Measurements from ENCODE around the gene MIPOL1. TPM values are rescaled to one million over a fixed set of nuclear protein-coding genes. Genes with fewer than 3 reads are reported as not detected.

The MIPOL1 gene
- total RNA-seq, 1 experiment from 2014 or later, result 15.4 TPM

- RAD21 ChIA-PET (ENCODE audit: low non-redundant PET in 1 of 2, low total read pairs in 2 of 2, uncharacterized antibody in 2 of 2, unreplicated experiment in 2 of 2), result no interaction called here
- Histone ChIP-seq H3K4me2 (ENCODE audit: low read length) (no peak overlapping the region), H3K9me2 (ENCODE audit: insufficient read depth) (no peaks in the 10 kb centered on the region), H3K36me3 (ENCODE audit: control insufficient read depth in 1 of 2, insufficient read depth in 2 of 2, low read length in 2 of 2) (no peaks in the 10 kb centered on the region), H3K79me2 (ENCODE audit: insufficient read depth, low read length) (no peaks in the 10 kb centered on the region), H2AFZ (ENCODE audit: low read depth, low read length, poor library complexity, severe bottlenecking) (no peak overlapping the region), H3K27ac (ENCODE audit: low read depth, low read length) (no peak overlapping the region), H3K4me1 (ENCODE audit: control insufficient read depth in 1 of 2, insufficient read depth in 2 of 2, low read length in 2 of 2) (no peaks in the 10 kb centered on the region), H3K27me3 (ENCODE audit: insufficient read depth, low read length) (no peaks in the 10 kb centered on the region), H3K9ac (ENCODE audit: low read length) (no peak overlapping the region), H3K4me3 (replicated peaks in 1 of 2; ENCODE audit: low read depth in 1 of 2, low read length in 2 of 2) (no peak overlapping the region), H3K9me3 (ENCODE audit: control insufficient read depth in 1 of 2, insufficient read depth in 1 of 2, low read depth in 1 of 2, low read length in 2 of 2) (no peaks in the 10 kb centered on the region), H4K20me1 (ENCODE audit: insufficient read depth) (no peaks in the 10 kb centered on the region)
- no peak for DNase-seq (ENCODE audit: low read depth, low spot score)
- intact Hi-C loops (cut with micrococcal nuclease), result loop anchor here (10.0 kb wide), 1 partner anchor 464 kb away; no protein-coding TSS in a partner anchor
- no peak for ATAC-seq
- TF ChIP-seq, protein P1, sequence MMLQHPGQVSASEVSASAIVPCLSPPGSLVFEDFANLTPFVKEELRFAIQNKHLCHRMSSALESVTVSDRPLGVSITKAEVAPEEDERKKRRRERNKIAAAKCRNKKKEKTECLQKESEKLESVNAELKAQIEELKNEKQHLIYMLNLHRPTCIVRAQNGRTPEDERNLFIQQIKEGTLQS (IDR thresholded peaks at IDR 0.05), result no peak
- TF ChIP-seq ELF1 (IDR thresholded peaks at IDR 0.05; ENCODE audit: borderline replicate concordance, low read depth), result no peak
- TF ChIP-seq, protein P2, sequence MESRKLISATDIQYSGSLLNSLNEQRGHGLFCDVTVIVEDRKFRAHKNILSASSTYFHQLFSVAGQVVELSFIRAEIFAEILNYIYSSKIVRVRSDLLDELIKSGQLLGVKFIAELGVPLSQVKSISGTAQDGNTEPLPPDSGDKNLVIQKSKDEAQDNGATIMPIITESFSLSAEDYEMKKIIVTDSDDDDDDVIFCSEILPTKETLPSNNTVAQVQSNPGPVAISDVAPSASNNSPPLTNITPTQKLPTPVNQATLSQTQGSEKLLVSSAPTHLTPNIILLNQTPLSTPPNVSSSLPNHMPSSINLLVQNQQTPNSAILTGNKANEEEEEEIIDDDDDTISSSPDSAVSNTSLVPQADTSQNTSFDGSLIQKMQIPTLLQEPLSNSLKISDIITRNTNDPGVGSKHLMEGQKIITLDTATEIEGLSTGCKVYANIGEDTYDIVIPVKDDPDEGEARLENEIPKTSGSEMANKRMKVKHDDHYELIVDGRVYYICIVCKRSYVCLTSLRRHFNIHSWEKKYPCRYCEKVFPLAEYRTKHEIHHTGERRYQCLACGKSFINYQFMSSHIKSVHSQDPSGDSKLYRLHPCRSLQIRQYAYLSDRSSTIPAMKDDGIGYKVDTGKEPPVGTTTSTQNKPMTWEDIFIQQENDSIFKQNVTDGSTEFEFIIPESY (IDR thresholded peaks at IDR 0.05; ENCODE audit: extremely low read depth, insufficient replicate concordance, low read length), result no peak
- no peak for TF ChIP-seq FOSL1 (IDR thresholded peaks at IDR 0.05; ENCODE audit: low read depth)
- no peak for TF ChIP-seq CEBPB (IDR thresholded peaks at IDR 0.05; ENCODE audit: low read depth)
- TF ChIP-seq POLR2A (IDR thresholded peaks at IDR 0.05; ENCODE audit: borderline replicate concordance, extremely low read depth, insufficient read depth, insufficient read length), result no peak
- no peak for TF ChIP-seq SIN3A (IDR thresholded peaks at IDR 0.05; ENCODE audit: low read depth)
- TF ChIP-seq EZH2phosphoT487 (IDR thresholded peaks at IDR 0.05; ENCODE audit: borderline replicate concordance), result no peak
- no peak for TF ChIP-seq SP1 (IDR thresholded peaks at IDR 0.05; ENCODE audit: low read depth)
- no peak for TF ChIP-seq EGR1 (IDR thresholded peaks at IDR 0.05; ENCODE audit: low read depth)
- no peak for TF ChIP-seq TCF7L2 (IDR thresholded peaks at IDR 0.05; ENCODE audit: borderline replicate concordance, extremely low read depth, insufficient read depth, insufficient read length)
- no peak for TF ChIP-seq MAX (IDR thresholded peaks at IDR 0.05)
- no TSS peak for BruUV-seq (replicated peaks)
- POLR2A ChIA-PET, result no interaction called here
- CTCF ChIA-PET, result interaction anchor here (0.7 kb wide), 1 partner anchor 431 kb away, joined by 4 read pairs; no protein-coding TSS in a partner anchor
Observed at GRCh38 chr14:37241198-37241597, 43.5 kb downstream of the MIPOL1 start.

Measured in HCT116 (cell line).